Neural progenitor cell (in vitro differentiated cells): ENCODE measurements around the gene BPIFB6. TPM values are rescaled to one million over a fixed set of nuclear protein-coding genes. Genes with fewer than 3 reads are reported as not detected.

Experiments
- DNase-seq: peaks from one replicate; pipeline ENCODE4 v3.0.0-alpha.2; 2016; ENCODE audit warnings: low spot score
- H2AFZ ChIP-seq: fragments of 200-600 bp; sonication (generic); replicated peaks from 2 replicates; pipeline ENCODE4 v1.6.1; 2016; ENCODE audit warnings: antibody characterized with exemption
- H3F3A ChIP-seq: fragments of 200-600 bp; sonication (generic); 2 replicates; pipeline ENCODE4 v1.6.1; 2016; ENCODE audit warnings: antibody characterized with exemption, low read depth
- H3K27ac ChIP-seq: fragments of 200-600 bp; sonication (generic); 2 replicates; pipeline ENCODE4 v1.5.1; 2016; ENCODE audit warnings: mild to moderate bottlenecking
- H3K27me3 ChIP-seq: fragments of 200-600 bp; sonication (generic); 2 replicates; pipeline ENCODE4 v1.6.1; 2016; ENCODE audit warnings: mild to moderate bottlenecking, moderate library complexity
- H3K36me3 ChIP-seq: fragments of 200-600 bp; sonication (generic); 2 replicates; pipeline ENCODE4 v1.5.1; 2016
- H3K4me1 ChIP-seq: fragments of 200-600 bp; sonication (generic); 2 replicates; pipeline ENCODE4 v1.6.1; 2016; ENCODE audit warnings: mixed run types
- H3K4me2 ChIP-seq: fragments of 200-600 bp; sonication (generic); 2 replicates; pipeline ENCODE4 v1.6.1; 2016
- H3K4me3 ChIP-seq: fragments of 200-600 bp; sonication (generic); 2 replicates; pipeline ENCODE4 v1.5.1; 2016
- H3K79me2 ChIP-seq: fragments of 200-600 bp; sonication (generic); 2 replicates; pipeline ENCODE4 v1.6.1; 2016; ENCODE audit warnings: low read depth
- H3K9ac ChIP-seq: fragments of 200-600 bp; sonication (generic); 2 replicates; pipeline ENCODE4 v1.6.1; 2016
- H3K9me3 ChIP-seq: fragments of 200-600 bp; sonication (generic); 2 replicates; pipeline ENCODE4 v1.5.1; 2016; ENCODE audit warnings: low read depth
- H4K20me1 ChIP-seq: fragments of 200-600 bp; sonication (generic); 2 replicates; pipeline ENCODE4 v1.6.1; 2016; ENCODE audit warnings: low read depth
- H3K27ac Mint-ChIP-seq: 3 replicates; pipeline ENCODE4 v1.8.0; 2021; ENCODE audit warnings: mixed read lengths
- H3K27me3 Mint-ChIP-seq: 2 replicates; pipeline ENCODE4 v1.8.0; 2022; ENCODE audit warnings: low read depth, mild to moderate bottlenecking, inconsistent platforms, moderate library complexity, mixed read lengths; ENCODE audit not compliant: insufficient read depth
- H3K36me3 Mint-ChIP-seq: 3 replicates; pipeline ENCODE4 v1.8.0; 2021; ENCODE audit warnings: mixed read lengths
- H3K4me1 Mint-ChIP-seq: 3 replicates; pipeline ENCODE4 v1.8.0; 2021; ENCODE audit warnings: mixed read lengths
- H3K4me3 Mint-ChIP-seq: 3 replicates; pipeline ENCODE4 v1.8.0; 2021; ENCODE audit warnings: mild to moderate bottlenecking, moderate library complexity, mixed read lengths
- H3K9me3 Mint-ChIP-seq: 3 replicates; pipeline ENCODE4 v1.8.0; 2020; ENCODE audit warnings: mixed read lengths
- EZH2 ChIP-seq: fragments of 200-600 bp; sonication (generic); IDR thresholded peaks from 2 replicates; pipeline ENCODE4 v1.6.1; 2017; ENCODE audit warnings: antibody characterized with exemption, mild to moderate bottlenecking, moderate library complexity
- EZH2phosphoT487 ChIP-seq: fragments of 200-600 bp; sonication (generic); IDR thresholded peaks from 2 replicates; pipeline ENCODE4 v1.6.1; 2017; ENCODE audit warnings: antibody characterized with exemption
- total RNA-seq: library from RNA; depleted of rRNA; stranded (reverse); fragments of >200 nt; gene quantifications from 2 replicates; pipeline ENCODE4 v1.2.3, GENCODE V29; 2015; ENCODE audit warnings: low replicate concordance
- TF ChIP-seq, protein P1 (sequence below): fragments of 200-600 bp; sonication (generic); IDR thresholded peaks from 2 replicates; pipeline ENCODE4 v1.5.1; 2017; ENCODE audit warnings: antibody characterized with exemption, mild to moderate bottlenecking

Gene BPIFB6
- total RNA-seq, 1 donor from 2014 or later: not detected

DNA sequence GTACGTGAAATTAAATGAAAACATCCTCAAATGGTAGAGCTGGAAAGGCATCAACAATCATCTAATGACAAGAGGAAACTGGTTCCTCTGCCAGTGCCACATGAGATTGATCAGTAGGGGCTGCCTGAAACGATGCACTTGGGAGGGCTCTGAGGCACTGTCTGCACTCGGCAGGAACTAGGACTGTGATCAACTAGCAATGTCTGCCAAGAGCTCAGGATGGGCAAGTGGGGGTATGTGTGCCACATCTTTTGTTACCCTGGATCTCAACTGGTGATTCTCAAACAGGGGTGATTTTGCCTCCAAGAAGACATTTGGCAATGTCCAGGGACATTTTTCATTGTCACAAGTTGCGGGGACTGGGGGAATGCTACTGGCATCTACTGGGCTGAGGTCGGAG, 1.9 kb downstream of the BPIFB6 start:
- DNase-seq: no peak
- Histone ChIP-seq H3K9me3 (no peaks in the 10 kb centered on the region), H3K36me3 (no peaks in the 10 kb centered on the region), H3F3A (no peaks in the 10 kb centered on the region), H3K9ac (no peak overlapping the region), H2AFZ (no peak overlapping the region), H3K4me1 (no peaks in the 10 kb centered on the region), H4K20me1 (no peaks in the 10 kb centered on the region), H3K4me3 (no peak overlapping the region), H3K79me2 (no peaks in the 10 kb centered on the region), H3K27me3 (peaks cover 13% of the 10 kb centered on the region), H3K4me2 (no peak overlapping the region), H3K27ac (no peak overlapping the region)
- peaks cover 11% of the 10 kb centered on the region for H3K27me3 Mint-ChIP-seq
- TF ChIP-seq EZH2: no peak
- TF ChIP-seq EZH2phosphoT487: no peak
- TF ChIP-seq, protein P1, sequence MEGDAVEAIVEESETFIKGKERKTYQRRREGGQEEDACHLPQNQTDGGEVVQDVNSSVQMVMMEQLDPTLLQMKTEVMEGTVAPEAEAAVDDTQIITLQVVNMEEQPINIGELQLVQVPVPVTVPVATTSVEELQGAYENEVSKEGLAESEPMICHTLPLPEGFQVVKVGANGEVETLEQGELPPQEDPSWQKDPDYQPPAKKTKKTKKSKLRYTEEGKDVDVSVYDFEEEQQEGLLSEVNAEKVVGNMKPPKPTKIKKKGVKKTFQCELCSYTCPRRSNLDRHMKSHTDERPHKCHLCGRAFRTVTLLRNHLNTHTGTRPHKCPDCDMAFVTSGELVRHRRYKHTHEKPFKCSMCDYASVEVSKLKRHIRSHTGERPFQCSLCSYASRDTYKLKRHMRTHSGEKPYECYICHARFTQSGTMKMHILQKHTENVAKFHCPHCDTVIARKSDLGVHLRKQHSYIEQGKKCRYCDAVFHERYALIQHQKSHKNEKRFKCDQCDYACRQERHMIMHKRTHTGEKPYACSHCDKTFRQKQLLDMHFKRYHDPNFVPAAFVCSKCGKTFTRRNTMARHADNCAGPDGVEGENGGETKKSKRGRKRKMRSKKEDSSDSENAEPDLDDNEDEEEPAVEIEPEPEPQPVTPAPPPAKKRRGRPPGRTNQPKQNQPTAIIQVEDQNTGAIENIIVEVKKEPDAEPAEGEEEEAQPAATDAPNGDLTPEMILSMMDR: no peak
- no peaks in the 10 kb centered on the region for H3K36me3 Mint-ChIP-seq
- H3K9me3 Mint-ChIP-seq: no peaks in the 10 kb centered on the region
- no peak overlapping the region for H3K4me3 Mint-ChIP-seq
- no peaks in the 10 kb centered on the region for H3K4me1 Mint-ChIP-seq
- no peak overlapping the region for H3K27ac Mint-ChIP-seq

- H3K4me3 ChIP-seq: no peak overlapping the region
- Mint-ChIP-seq H3K27me3 (peaks cover 10% of the 10 kb centered on the region), H3K9me3 (no peaks in the 10 kb centered on the region), H3K27ac (no peak overlapping the region), H3K4me3 (no peak overlapping the region), H3K4me1 (no peaks in the 10 kb centered on the region), H3K36me3 (no peaks in the 10 kb centered on the region)
- no peaks in the 10 kb centered on the region for H3F3A ChIP-seq
- no peaks in the 10 kb centered on the region for H3K36me3 ChIP-seq
- no peak for DNase-seq
- no peak overlapping the region for H3K27ac ChIP-seq
- H3K9me3 ChIP-seq: no peaks in the 10 kb centered on the region
- no peak overlapping the region for H2AFZ ChIP-seq
- H3K27me3 ChIP-seq: peaks cover 21% of the 10 kb centered on the region
- TF ChIP-seq, protein P1: no peak
- TF ChIP-seq EZH2phosphoT487 (no peak), EZH2 (no peak)
- no peaks in the 10 kb centered on the region for H4K20me1 ChIP-seq
- H3K4me2 ChIP-seq: no peak overlapping the region
- no peak overlapping the region for H3K9ac ChIP-seq
- no peaks in the 10 kb centered on the region for H3K79me2 ChIP-seq
- no peaks in the 10 kb centered on the region for H3K4me1 ChIP-seq
These were observed 2.7 kb downstream of the BPIFB6 start for GRCh38 chr20:33034115-33034514.

GRCh38 chr20:33034901-33035492, 3.5 kb downstream of the BPIFB6 start:
- no peak for TF ChIP-seq EZH2phosphoT487
- TF ChIP-seq, protein P1: no peak
- TF ChIP-seq EZH2: no peak
- H3K27me3 Mint-ChIP-seq: peaks cover 12% of the 10 kb centered on the region
- H4K20me1 ChIP-seq: no peaks in the 10 kb centered on the region

More at GRCh38 chr20:33034901-33035492, 3.5 kb downstream of the BPIFB6 start:
- Histone ChIP-seq H3K79me2 (no peaks in the 10 kb centered on the region), H3K4me2 (no peak overlapping the region), H3F3A (no peaks in the 10 kb centered on the region), H3K9me3 (no peaks in the 10 kb centered on the region), H3K27me3 (peaks cover 26% of the 10 kb centered on the region), H2AFZ (no peak overlapping the region), H3K4me1 (no peaks in the 10 kb centered on the region), H3K9ac (no peak overlapping the region), H3K36me3 (no peaks in the 10 kb centered on the region), H3K4me3 (no peak overlapping the region), H3K27ac (no peak overlapping the region)
- H3K4me1 Mint-ChIP-seq: no peaks in the 10 kb centered on the region
- H3K9me3 Mint-ChIP-seq: no peaks in the 10 kb centered on the region
- H3K36me3 Mint-ChIP-seq: no peaks in the 10 kb centered on the region
- no peak overlapping the region for H3K27ac Mint-ChIP-seq
- no peak for DNase-seq
- no peak overlapping the region for H3K4me3 Mint-ChIP-seq
